ENCODE measurements around the gene GFPT2.

GFPT2 gene

GRCh38 chr5:180271221-180271620 is 81.9 kb downstream of the GFPT2 start:
- no peak for DNase-seq

- DNase-seq, result no peak
Measured at GRCh38 chr5:180259260-180259611, 93.9 kb downstream of the GFPT2 start.

- no peak for DNase-seq
Measured at GRCh38 chr5:180253036-180253824, 99.9 kb downstream of the GFPT2 start.

- DNase-seq, result no peak
Measured at GRCh38 chr5:180251887-180252286, 101.2 kb downstream of the GFPT2 start.

GRCh38 chr5:180251141-180251540 is 102.0 kb downstream of the GFPT2 start:
- no peak for DNase-seq

Data from NCI-H1105 (cell line).